Transverse colon (tissue), 4 donors: ENCODE results near the gene ANAPC13.

Experiments used
- CTCF ChIP-seq, 5 experiments: fragments of 200-600 bp in 3 of 5; fragments of 450-650 bp in 2 of 5; sonication (generic) in 3 of 5; IDR thresholded peaks; 1 replicate in 2 of 5; 2 replicates in 3 of 5; pipeline ENCODE4 v1.5.1; 2016 to 2017; ENCODE audit warnings: antibody characterized with exemption in 5 of 5, inconsistent platforms in 3 of 5, mild to moderate bottlenecking in 2 of 5, moderate library complexity in 1 of 5
- POLR2A ChIP-seq: fragments of 450-650 bp; IDR thresholded peaks from one replicate; pipeline ENCODE4 v1.6.1; 2016; ENCODE audit warnings: antibody characterized with exemption, mild to moderate bottlenecking, moderate library complexity
- POLR2AphosphoS5 ChIP-seq, 3 donors: sonication (generic); formaldehyde crosslinking; IDR thresholded peaks; one replicate each; pipeline ENCODE4 v1.6.1; 2016; ENCODE audit warnings: antibody characterized with exemption in 3 of 3

GRCh38 chr3:134477938-134478337 lies 7.8 kb downstream of the ANAPC13 start:
- TF ChIP-seq CTCF (IDR thresholded peaks at IDR 0.05) (no peak), POLR2AphosphoS5 (IDR thresholded peaks at IDR 0.05) (no peak), POLR2A (no peak)
